PC-3 (cell line): ENCODE data around the gene RPL37. TPM values are rescaled to one million over a fixed set of nuclear protein-coding genes. Genes with fewer than 3 reads are reported as not detected.
A peak's percentile ranks its signal among the peaks of the same experiment; 100 is the strongest.

Experiments used
- ATAC-seq: fragments of 200-7000 bp; cut with Tn5 transposase; 2 replicates; pipeline ENCODE4 v1.9.1; 2020; ENCODE audit warnings: mild to moderate bottlenecking, moderate library complexity
- BruUV-seq: library from RNA; stranded (reverse); fragments of 400-500 nt; replicated peaks from 2 replicates; lab custom pipeline; 2021; lab: Mats Ljungman, UMichigan
- CTCF ChIA-PET: fragments of 300-600 bp; sonication (Branson Sonifier 250); formaldehyde crosslinking; loops from one replicate; lab custom pipeline; 2022; ENCODE audit warnings: antibody characterized with exemption; lab: Charles Lee
- POLR2A ChIA-PET: fragments of 300-600 bp; sonication (Branson Sonifier 250); formaldehyde crosslinking; loops from one replicate; lab custom pipeline; 2022; ENCODE audit warnings: antibody characterized with exemption; ENCODE audit not compliant: unreplicated experiment; lab: Charles Lee
- DNase-seq: peaks from one replicate; pipeline ENCODE4 v3.0.0-alpha.2; 2015
- H2AFZ ChIP-seq: fragments of 300-600 bp; sonication (generic); 2 replicates; pipeline ENCODE4 v1.6.0; 2016; ENCODE audit warnings: antibody characterized with exemption, low read length
- H3F3A ChIP-seq: fragments of 300-600 bp; sonication (generic); one replicate; pipeline ENCODE4 v1.6.0; 2017; ENCODE audit warnings: antibody characterized with exemption, low read length, control low read depth, mild to moderate bottlenecking; ENCODE audit not compliant: unreplicated experiment
- H3K27ac ChIP-seq: fragments of 300-600 bp; sonication (generic); 2 replicates; pipeline ENCODE4 v1.5.1; 2016; ENCODE audit warnings: mild to moderate bottlenecking, low read length
- H3K27me3 ChIP-seq: fragments of 300-600 bp; sonication (generic); 2 replicates; pipeline ENCODE4 v1.6.1; 2016; ENCODE audit warnings: low read length, mixed read lengths
- H3K36me3 ChIP-seq: fragments of 300-600 bp; sonication (generic); 2 replicates; pipeline ENCODE4 v1.6.1; 2016; ENCODE audit warnings: low read depth, mixed run types, low read length, mixed read lengths
- H3K4me1 ChIP-seq: fragments of 300-600 bp; sonication (generic); 2 replicates; pipeline ENCODE4 v1.5.1; 2016; ENCODE audit warnings: low read length; ENCODE audit not compliant: insufficient read depth
- H3K4me2 ChIP-seq: fragments of 300-600 bp; sonication (generic); 2 replicates; pipeline ENCODE4 v1.6.0; 2016; ENCODE audit warnings: low read length
- H3K4me3 ChIP-seq: fragments of 300-600 bp; sonication (generic); 2 replicates; pipeline ENCODE4 v1.5.1; 2016; ENCODE audit warnings: mild to moderate bottlenecking, low read length, mixed read lengths
- H3K79me2 ChIP-seq: fragments of 300-600 bp; sonication (generic); 2 replicates; pipeline ENCODE4 v1.6.1; 2017; ENCODE audit warnings: low read length, mixed read lengths
- H3K9ac ChIP-seq: fragments of 300-600 bp; sonication (generic); 2 replicates; pipeline ENCODE4 v1.6.0; 2016; ENCODE audit warnings: mild to moderate bottlenecking, low read length
- H3K9me2 ChIP-seq: fragments of 300-600 bp; sonication (generic); replicated peaks from 2 replicates; pipeline ENCODE4 v1.6.1; 2016; ENCODE audit warnings: mixed run types, low read length, mixed read lengths
- H3K9me3 ChIP-seq: fragments of 300-600 bp; sonication (generic); 2 replicates; pipeline ENCODE4 v1.6.1; 2016; ENCODE audit warnings: low read length, mixed read lengths
- H4K20me1 ChIP-seq: fragments of 300-600 bp; sonication (generic); 2 replicates; pipeline ENCODE4 v1.6.1; 2016; ENCODE audit warnings: low read length, mixed read lengths
- CTCF ChIP-seq: fragments of 300-600 bp; sonication (generic); conservative IDR thresholded peaks from 2 replicates; pipeline ENCODE4 v1.5.1; 2017; ENCODE audit warnings: antibody characterized with exemption, low read depth, mild to moderate bottlenecking, low read length
- EZH2 ChIP-seq: fragments of 300-600 bp; sonication (generic); IDR thresholded peaks from one replicate; pipeline ENCODE4 v1.6.1; 2017; ENCODE audit warnings: antibody characterized with exemption, mild to moderate bottlenecking, low read length; ENCODE audit not compliant: unreplicated experiment
- EZH2phosphoT487 ChIP-seq: fragments of 300-600 bp; sonication (generic); IDR thresholded peaks from 2 replicates; pipeline ENCODE4 v1.6.1; 2018; ENCODE audit warnings: mild to moderate bottlenecking, antibody characterized with exemption, low read length, borderline replicate concordance
- intact Hi-C: fragments of 100-400 bp; cut with micrococcal nuclease; formaldehyde crosslinking; loops from 2 replicates; pipeline ENCODE4 v1.9.0; 2023
- total RNA-seq: library from RNA; depleted of rRNA; stranded (reverse); fragments of >200 nt; gene quantifications from 2 replicates; pipeline ENCODE4 v1.2.3, GENCODE V29; 2014; rRNA removed

Gene RPL37
- total RNA-seq, 1 experiment from 2014 or later = 2,823 TPM

- Histone ChIP-seq H3K4me1 (peaks cover 32% of the 10 kb centered on the region), H3F3A (peaks cover 15% of the 10 kb centered on the region), H3K27me3 (no peaks in the 10 kb centered on the region), H4K20me1 (peaks cover 26% of the 10 kb centered on the region; the same call in 1 of the 2 replicates), H2AFZ (no peak overlapping the region), H3K9me2 (no peaks in the 10 kb centered on the region), H3K4me3 (no peak overlapping the region), H3K27ac (peak overlapping the region; percentile 73), H3K36me3 (peaks cover 31% of the 10 kb centered on the region), H3K9ac (no peak overlapping the region), H3K9me3 (no peaks in the 10 kb centered on the region), H3K79me2 (peaks cover 43% of the 10 kb centered on the region), H3K4me2 (0 out of 2 replicates have a peak overlapping the region, but pooled peaks have one; percentile 24)
- TF ChIP-seq EZH2 (no peak), EZH2phosphoT487 (no peak), CTCF (no peak)
- no TSS peak for BruUV-seq
- ATAC-seq (no peak), DNase-seq (no peak)
- ChIA-PET POLR2A (no interaction called here), CTCF (no interaction called here)
- intact Hi-C loops = no loop called here
Observed at GRCh38 chr5:40776658-40776977, 58.4 kb downstream of the RPL37 start.

GRCh38 chr5:40775846-40776657 lies 59.0 kb downstream of the RPL37 start:
- no peak for ATAC-seq
- peak overlapping the region; percentile 24 for H3K4me2 ChIP-seq
- CTCF ChIA-PET = interaction anchor here (2.0 kb wide), 1 partner anchor 23 kb away, joined by 11 read pairs; the partner anchor contains the start of gene PRKAA1

More at GRCh38 chr5:40775846-40776657, 59.0 kb downstream of the RPL37 start:
- DNase-seq = no peak
- Histone ChIP-seq H3K9me3 (no peaks in the 10 kb centered on the region), H3K79me2 (peaks cover 37% of the 10 kb centered on the region), H3K9ac (peak overlapping the region; percentile 31), H3K9me2 (no peaks in the 10 kb centered on the region), H3K4me1 (peaks cover 29% of the 10 kb centered on the region), H2AFZ (no peak overlapping the region), H3K27ac (peak overlapping the region; percentile 73), H3K36me3 (peaks cover 36% of the 10 kb centered on the region), H3K27me3 (no peaks in the 10 kb centered on the region), H4K20me1 (peaks cover 20% of the 10 kb centered on the region; the same call in 1 of the 2 replicates), H3F3A (peaks cover 15% of the 10 kb centered on the region), H3K4me3 (no peak overlapping the region)
- intact Hi-C loops = loop anchor here (1.0 to 2.0 kb wide), 2 partner anchors 19 to 20 kb away; no protein-coding TSS in a partner anchor
- POLR2A ChIA-PET = no interaction called here
- BruUV-seq = TSS peak; percentile 12
- TF ChIP-seq EZH2phosphoT487 (no peak), CTCF (no peak), EZH2 (no peak)

Other genes with a start within 250 kb of the RPL37 start
- gene PTGER4, start 155.3 kb downstream of the RPL37 start, total RNA-seq = 48.5 and 49.5 TPM in 2 replicates
- 9.0 and 11.6 TPM in 2 replicates for gene TTC33, start 79.3 kb downstream of the RPL37 start, total RNA-seq
- gene PRKAA1, start 36.8 kb downstream of the RPL37 start, total RNA-seq = 84.5 and 86.0 TPM in 2 replicates
- gene CARD6, start 6.1 kb upstream of the RPL37 start, total RNA-seq = 1.3 and 2.4 TPM in 2 replicates
- gene C7, start 74.3 kb upstream of the RPL37 start, total RNA-seq = not detected in 2 replicates
- gene MROH2B, start 236.1 kb upstream of the RPL37 start, total RNA-seq = 0.04 TPM in 1 of 2 replicates, not detected in the other